Mucosa of rectum (tissue), 2 donors: ENCODE measurements around the gene HELZ.
"Not testable (repeated sequence)": the region's sequence is repeated elsewhere in the genome, so short reads cannot be mapped to it uniquely, and the experiment has no call there.

ENCODE experiments used
- H3K27ac ChIP-seq, 2 donors: one replicate each; pipeline ENCODE4 v1.7.0; 2013; ENCODE audit warnings: inconsistent platforms in 2 of 2, low read depth in 2 of 2, low read length in 2 of 2
- H3K27me3 ChIP-seq, 2 donors: one replicate each; pipeline ENCODE4 v1.7.0; 2013; ENCODE audit warnings: low read length in 2 of 2; ENCODE audit not compliant: control insufficient read depth in 2 of 2, insufficient read depth in 2 of 2
- H3K36me3 ChIP-seq, 2 donors: one replicate each; pipeline ENCODE4 v1.7.0; 2013; ENCODE audit warnings: low read length in 2 of 2; ENCODE audit not compliant: control insufficient read depth in 2 of 2, insufficient read depth in 2 of 2
- H3K4me1 ChIP-seq, 2 donors: one replicate each; pipeline ENCODE4 v1.7.0; 2013; ENCODE audit warnings: low read length in 2 of 2, mild to moderate bottlenecking in 1 of 2; ENCODE audit not compliant: control insufficient read depth in 2 of 2, insufficient read depth in 2 of 2
- H3K4me3 ChIP-seq, 2 donors: one replicate each; pipeline ENCODE4 v1.7.0; 2013; ENCODE audit warnings: low read length in 2 of 2
- H3K9ac ChIP-seq, 2 donors: one replicate each; pipeline ENCODE4 v1.7.0; 2013; ENCODE audit warnings: low read length in 2 of 2, low read depth in 1 of 2, mild to moderate bottlenecking in 1 of 2
- H3K9me3 ChIP-seq, 2 donors: one replicate each; pipeline ENCODE4 v1.7.0; 2013; ENCODE audit warnings: low read length in 2 of 2; ENCODE audit not compliant: control insufficient read depth in 2 of 2
- donor health status: healthy.
- donor health status: Normal muscosa, but diverticular disease.

The HELZ gene

DNA sequence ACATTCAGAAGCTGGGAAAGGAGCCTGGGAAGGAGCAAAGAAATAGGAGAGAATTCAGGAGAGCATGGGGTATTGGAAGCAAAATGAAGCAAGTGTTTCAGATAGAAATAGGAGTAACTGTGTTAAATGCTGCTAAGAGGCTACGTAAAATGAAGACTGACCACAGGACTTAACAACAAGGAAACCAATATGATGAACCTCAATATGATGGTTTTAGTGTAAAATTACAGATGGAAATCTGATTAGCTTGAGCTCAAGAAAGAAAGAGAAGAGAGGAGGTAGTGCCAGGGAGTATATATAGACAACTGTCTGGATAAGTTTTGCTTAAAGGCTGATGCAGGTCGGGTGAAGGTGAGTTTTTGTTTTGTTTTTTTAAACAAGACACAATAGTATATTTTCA lies 92.2 kb downstream of the HELZ start:
- Histone ChIP-seq H3K4me1 (no peaks in the 10 kb centered on the region), H3K36me3 (peaks cover 14 to 21% of the 10 kb centered on the region in 2 donors)

DNA sequence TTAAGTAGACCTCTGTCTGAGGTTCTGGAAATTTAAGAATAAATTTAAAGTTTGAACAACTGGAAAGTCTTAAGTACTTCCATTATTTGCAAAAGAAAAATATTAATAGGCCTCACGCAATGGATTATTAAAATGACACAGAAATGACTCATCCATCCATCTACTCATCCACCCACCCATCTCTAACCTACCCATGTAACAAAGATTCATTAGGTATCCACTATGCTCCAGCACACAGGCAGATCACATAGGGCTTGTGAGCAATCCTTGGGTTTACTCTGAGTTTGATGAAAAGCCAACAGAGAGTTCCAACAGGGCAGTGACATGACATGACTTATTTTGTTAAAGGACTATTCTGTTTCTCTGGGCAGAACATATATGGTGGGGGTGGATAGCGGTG lies 93.3 kb downstream of the HELZ start:
- Histone ChIP-seq H3K4me1 (no peaks in the 10 kb centered on the region), H3K27me3 (no peaks in the 10 kb centered on the region), H3K9me3 (no peaks in the 10 kb centered on the region), H3K4me3 (no peak overlapping the region), H3K36me3 (peaks cover 16 to 26% of the 10 kb centered on the region in 2 donors), H3K9ac (no peak overlapping the region), H3K27ac (no peak overlapping the region)

More for the DNA sequence above, 92.2 kb downstream of the HELZ start:
- H3K9ac ChIP-seq = no peak overlapping the region
- H3K4me3 ChIP-seq = no peak overlapping the region
- H3K27ac ChIP-seq = no peak overlapping the region
- H3K9me3 ChIP-seq = no peaks in the 10 kb centered on the region
- H3K27me3 ChIP-seq = no peaks in the 10 kb centered on the region

DNA sequence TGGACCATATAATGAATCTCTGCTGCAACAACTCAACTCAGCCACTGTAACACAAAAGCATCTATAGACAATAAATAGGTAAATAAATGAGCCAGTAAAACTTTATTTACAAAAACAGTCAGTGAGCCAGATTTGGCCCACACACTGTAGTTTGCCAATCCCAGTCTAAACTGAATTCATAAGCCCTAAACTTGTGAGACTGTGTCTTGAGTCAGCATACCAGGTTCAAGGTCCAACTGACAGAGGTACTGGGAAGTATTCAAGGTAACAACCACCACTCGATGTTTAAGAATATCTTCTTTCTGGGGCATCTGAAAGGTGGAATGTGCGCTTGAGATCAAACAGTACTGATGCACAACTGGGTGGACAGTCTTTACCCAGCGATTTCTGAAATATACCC lies 94.2 kb downstream of the HELZ start:
- H3K9ac ChIP-seq = no peak overlapping the region
- no peak overlapping the region for H3K27ac ChIP-seq
- peaks cover 21 to 35% of the 10 kb centered on the region in 2 donors for H3K36me3 ChIP-seq
- H3K9me3 ChIP-seq = no peaks in the 10 kb centered on the region
- no peak overlapping the region for H3K4me3 ChIP-seq
- H3K27me3 ChIP-seq = no peaks in the 10 kb centered on the region
- H3K4me1 ChIP-seq = no peaks in the 10 kb centered on the region

DNA sequence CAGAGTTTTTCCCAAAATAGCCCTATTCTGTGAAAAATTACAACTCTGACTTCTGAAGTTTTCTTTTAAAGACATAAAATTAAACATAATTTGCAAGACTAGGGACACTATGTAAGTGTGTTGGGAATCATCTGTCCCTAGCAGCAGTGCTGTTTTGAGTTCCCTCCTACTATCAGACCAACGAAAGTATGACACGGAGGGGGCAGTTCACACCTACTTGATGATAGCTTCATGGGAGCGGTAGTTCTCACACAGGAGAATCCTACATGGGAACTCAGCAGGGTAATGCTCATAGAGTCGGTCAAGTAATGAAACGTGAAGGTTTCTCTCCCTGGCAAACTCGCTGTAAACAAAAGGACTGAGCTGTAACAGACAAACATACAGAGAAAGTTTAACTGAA lies 96.6 kb downstream of the HELZ start:
- Histone ChIP-seq H3K4me3 (no peak overlapping the region), H3K27me3 (no peaks in the 10 kb centered on the region), H3K27ac (no peak overlapping the region), H3K36me3 (peaks cover 29 to 46% of the 10 kb centered on the region in 2 donors), H3K9ac (no peak overlapping the region), H3K4me1 (no peaks in the 10 kb centered on the region), H3K9me3 (no peaks in the 10 kb centered on the region)

DNA sequence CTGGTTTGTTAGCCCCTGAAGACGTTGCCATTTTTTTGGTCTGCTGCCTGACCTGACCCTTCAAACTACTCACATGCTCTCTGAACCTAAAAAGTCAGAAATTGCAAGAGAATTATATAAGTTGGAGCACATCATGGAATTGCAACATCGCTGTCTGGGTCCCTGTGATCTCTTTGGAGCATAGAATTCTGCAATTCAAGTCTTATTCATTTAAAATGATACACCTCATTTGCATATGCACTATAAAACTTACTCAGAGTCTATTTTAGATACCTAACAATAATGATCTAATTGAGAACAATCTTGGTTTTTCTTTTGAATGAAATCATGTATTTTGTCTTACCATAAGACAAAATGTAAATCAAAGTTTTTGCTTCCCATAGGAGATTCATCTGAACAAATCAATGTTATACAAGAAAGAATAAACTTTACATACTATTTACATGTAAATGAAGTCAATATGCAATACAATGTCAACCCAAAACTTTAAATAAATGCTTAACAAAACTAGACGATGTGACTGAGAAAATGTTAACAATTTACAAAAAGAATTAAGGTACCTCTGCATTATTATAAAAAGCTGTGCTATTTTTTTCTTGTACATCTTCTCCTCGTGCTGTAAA lies 99.7 kb downstream of the HELZ start:
- no peak overlapping the region for H3K4me3 ChIP-seq
- no peak overlapping the region for H3K27ac ChIP-seq
- H3K9me3 ChIP-seq = no peaks in the 10 kb centered on the region
- H3K9ac ChIP-seq = no peak overlapping the region
- H3K36me3 ChIP-seq = peaks cover 29 to 44% of the 10 kb centered on the region in 2 donors
- no peaks in the 10 kb centered on the region for H3K4me1 ChIP-seq
- no peaks in the 10 kb centered on the region for H3K27me3 ChIP-seq

DNA sequence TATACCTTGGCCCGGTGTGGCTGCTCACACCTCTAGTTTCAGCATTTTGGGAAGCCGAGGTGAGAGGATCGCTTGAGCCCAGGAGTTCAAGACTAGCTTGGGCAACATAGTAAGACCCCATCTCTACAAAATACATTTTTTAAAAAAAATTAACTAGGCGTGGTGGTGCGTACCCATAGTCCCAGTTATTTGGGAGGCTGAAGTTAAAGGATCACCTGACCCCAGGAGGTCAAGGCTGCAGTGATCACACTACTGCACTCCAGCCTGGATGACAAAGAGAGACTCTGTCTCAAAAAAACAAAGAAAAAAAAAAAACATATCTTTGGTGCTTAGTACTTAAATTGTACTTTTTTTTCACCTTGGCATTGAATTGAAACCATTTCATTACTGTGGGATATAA lies 101.7 kb downstream of the HELZ start:
- Histone ChIP-seq H3K27ac (no peak overlapping the region), H3K9ac (no peak overlapping the region), H3K9me3 (no peaks in the 10 kb centered on the region), H3K27me3 (no peaks in the 10 kb centered on the region), H3K4me3 (no peak overlapping the region), H3K4me1 (no peaks in the 10 kb centered on the region), H3K36me3 (peaks cover 25 to 42% of the 10 kb centered on the region in 2 donors)

DNA sequence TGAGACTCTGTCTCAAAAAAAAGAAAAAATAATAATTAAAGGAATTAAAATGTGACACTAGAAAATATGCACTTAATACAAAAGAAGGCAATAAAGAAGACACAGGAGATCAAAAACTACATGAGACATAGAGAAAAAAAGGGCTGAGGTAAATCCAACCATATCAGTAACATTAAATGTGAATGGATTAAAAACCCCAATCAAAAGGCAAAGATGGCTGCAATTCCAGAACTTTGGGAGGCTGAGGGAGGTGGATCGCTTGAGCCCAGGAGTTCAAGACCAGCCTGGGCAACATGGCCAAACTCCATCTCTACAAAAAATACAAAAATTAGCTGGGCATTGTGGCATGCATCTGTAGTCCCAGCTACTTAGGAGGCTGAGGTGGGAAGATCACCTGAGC lies 103.0 kb downstream of the HELZ start:
- not testable (repeated sequence) for H3K4me1 ChIP-seq, H3K27me3 ChIP-seq, H3K27ac ChIP-seq, H3K9me3 ChIP-seq, H3K9ac ChIP-seq, H3K4me3 ChIP-seq
- H3K36me3 ChIP-seq = peaks cover 24 to 36% of the 10 kb centered on the region in 2 donors

DNA sequence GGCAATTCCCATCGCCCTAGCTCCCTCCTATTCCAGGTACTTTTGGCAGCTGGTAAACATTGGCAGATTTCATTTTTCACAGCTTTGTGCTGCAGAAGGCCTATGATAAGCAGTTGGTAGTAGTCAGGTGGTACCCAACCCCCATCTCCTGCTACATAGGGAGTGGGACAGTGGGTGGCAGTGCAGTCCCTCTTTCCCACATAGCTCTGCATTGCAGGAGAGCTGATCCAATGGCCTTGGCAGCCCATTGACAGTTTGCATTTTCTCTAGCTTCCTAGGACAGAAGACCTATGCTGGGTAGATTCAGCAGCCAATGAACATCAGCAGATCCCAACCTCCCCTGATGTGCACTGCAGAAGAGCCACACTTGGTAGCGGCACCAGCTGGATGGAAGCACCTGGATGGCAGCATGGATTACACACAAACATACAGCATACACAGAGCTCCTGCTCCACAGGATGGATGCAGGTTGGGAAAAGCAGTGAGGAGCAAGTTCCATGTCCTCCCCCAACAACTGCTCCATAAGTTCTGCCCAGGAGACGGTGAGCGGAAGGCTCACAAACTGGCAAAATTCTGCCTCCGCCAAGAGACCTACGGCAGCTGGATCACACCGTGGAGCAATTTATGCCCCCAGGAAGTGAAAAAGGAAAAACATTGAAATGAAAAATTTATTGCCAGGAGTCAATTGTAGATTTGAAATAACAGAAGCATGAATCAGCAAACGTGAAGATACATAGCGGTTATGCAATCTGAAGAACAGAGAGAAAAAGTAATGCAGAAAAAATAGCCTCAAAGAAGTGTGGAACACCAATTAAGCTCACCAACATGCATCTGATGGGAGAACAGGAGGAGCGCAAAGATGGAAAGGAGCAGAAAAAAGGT lies 105.0 kb downstream of the HELZ start:
- H3K36me3 ChIP-seq = peaks cover 30 to 35% of the 10 kb centered on the region in 2 donors
- H3K9ac ChIP-seq = no peak overlapping the region
- H3K9me3 ChIP-seq = no peaks in the 10 kb centered on the region
- no peaks in the 10 kb centered on the region for H3K27me3 ChIP-seq
- H3K4me3 ChIP-seq = no peak overlapping the region
- no peak overlapping the region for H3K27ac ChIP-seq
- H3K4me1 ChIP-seq = no peaks in the 10 kb centered on the region

DNA sequence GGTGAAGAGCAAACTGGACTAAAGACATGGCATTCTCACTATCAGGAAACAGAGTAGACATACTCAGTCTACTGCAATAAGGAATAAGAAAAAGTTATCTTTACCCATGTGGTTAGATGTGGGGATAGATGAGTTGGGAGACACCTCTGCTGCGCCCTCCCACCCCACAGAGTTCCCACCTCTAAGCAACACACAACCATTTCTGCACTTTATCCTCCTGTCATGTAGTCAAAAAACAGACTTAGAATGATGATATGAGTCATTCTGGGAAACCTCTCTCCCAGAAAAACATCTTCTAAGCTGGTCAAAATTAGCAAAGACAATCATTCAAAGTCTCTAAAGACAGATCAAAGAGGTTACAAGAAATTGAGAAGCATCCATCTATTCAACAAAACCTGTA lies 105.7 kb downstream of the HELZ start:
- Histone ChIP-seq H3K27ac (no peak overlapping the region), H3K9me3 (no peaks in the 10 kb centered on the region), H3K27me3 (no peaks in the 10 kb centered on the region), H3K4me1 (no peaks in the 10 kb centered on the region), H3K4me3 (no peak overlapping the region), H3K36me3 (peaks cover 25 to 32% of the 10 kb centered on the region in 2 donors), H3K9ac (no peak overlapping the region)

DNA sequence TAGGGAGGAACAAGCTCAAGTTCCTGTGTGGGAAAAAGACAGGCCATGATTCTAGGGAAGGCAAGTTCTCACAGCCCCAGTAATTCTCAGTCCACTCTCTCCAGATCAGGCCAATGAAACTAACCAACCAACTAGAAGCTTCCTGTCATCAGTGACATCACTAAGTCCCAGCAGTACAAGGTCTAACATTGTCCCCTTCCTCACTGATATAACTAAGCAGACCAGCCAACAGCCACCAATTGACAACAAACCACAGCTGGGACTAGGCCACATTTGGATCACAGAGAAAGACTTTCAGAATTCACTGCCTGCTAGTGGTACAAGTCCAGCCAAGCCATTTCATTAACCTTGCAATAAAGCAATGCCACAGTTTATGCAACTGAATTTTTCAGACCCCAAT lies 106.6 kb downstream of the HELZ start:
- Histone ChIP-seq H3K27me3 (no peaks in the 10 kb centered on the region), H3K9me3 (no peaks in the 10 kb centered on the region), H3K4me3 (no peak overlapping the region), H3K36me3 (peaks cover 25 to 32% of the 10 kb centered on the region in 2 donors), H3K4me1 (no peaks in the 10 kb centered on the region), H3K27ac (no peak overlapping the region), H3K9ac (no peak overlapping the region)
